Mammary epithelial cell (primary cell): Measurements from ENCODE around the gene MC1R.

ENCODE experiments used
- CTCF ChIP-seq, 2 donors: IDR thresholded peaks in 1 of 2; conservative IDR thresholded peaks in 1 of 2; 2 replicates each; pipeline ENCODE4 v1.5.1; 2011 to 2012; ENCODE audit warnings: inconsistent platforms in 2 of 2, low read length in 2 of 2, mild to moderate bottlenecking in 2 of 2, control low read depth in 1 of 2, low read depth in 1 of 2; ENCODE audit not compliant: insufficient read depth in 1 of 2; ENCODE audit errors: extremely low read depth in 1 of 2
- EZH2 ChIP-seq: IDR thresholded peaks from 2 replicates; pipeline ENCODE4 v1.6.1; 2012; ENCODE audit warnings: low read length, inconsistent platforms, borderline replicate concordance

DNA sequence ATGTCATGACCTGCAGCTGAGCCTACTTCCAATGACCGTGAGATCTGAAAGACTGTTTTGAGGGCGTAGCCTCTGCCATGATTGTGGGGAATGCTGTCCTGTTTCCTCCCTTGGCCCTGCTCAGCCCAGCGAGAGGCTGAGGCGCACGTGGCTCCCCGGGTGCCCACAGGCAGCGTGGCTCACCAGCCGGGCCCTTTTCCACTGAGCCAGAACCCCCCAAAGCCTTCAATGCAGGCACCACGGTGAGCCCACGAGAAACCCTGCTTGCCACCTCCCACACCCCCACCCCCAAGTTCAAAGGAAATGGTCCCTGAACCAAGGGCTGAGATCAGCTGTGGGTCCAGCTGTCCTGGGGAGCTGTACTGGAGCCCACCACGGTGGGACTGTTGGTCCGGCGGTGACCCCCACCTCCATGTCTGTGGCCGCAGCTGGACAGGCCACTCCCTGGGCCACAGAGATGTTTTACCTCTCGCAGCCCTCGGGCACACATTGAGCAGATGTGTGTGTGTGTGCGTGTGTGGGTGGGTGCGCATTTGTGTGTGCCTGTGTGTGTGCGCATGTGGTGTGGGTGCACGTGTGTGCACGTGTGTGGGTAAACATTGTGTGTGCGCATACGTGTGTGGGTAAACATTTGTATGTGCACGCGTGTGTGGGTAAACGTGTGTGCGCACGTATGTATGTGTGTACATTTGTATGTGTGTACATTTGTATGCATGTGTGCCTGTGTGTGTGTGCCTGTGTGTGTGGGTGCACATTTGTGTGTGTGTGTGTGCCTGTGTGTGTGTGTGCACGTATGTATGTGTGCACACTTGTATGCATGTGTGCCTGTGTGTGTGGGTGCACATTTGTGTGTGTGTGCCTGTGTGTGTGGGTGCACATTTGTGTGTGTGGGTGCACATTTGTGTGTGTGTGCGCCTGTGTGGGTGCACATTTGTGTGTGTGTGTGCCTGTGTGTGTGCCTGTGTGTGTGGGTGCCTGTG lies 5.0 kb upstream of the MC1R start:
- TF ChIP-seq CTCF (conservative IDR thresholded peaks at IDR 0.05 in 1 of 2, IDR thresholded peaks at IDR 0.05 in 1 of 2; ENCODE audit: extremely low read depth in 1 of 2, insufficient read depth in 1 of 2, low read depth in 1 of 2, low read length in 2 of 2): no peak
- no peak for TF ChIP-seq EZH2
